Dermis blood vessel endothelial cell (primary cell): ENCODE results near the gene TAL2. TPM values are rescaled to one million over a fixed set of nuclear protein-coding genes. Genes with fewer than 3 reads are reported as not detected.
"Not testable (repeated sequence)": the region's sequence is repeated elsewhere in the genome, so short reads cannot be mapped to it uniquely, and the experiment has no call there.

Source experiments
- DNase-seq: peaks from one replicate; pipeline ENCODE4 v3.0.0; 2010
- total RNA-seq: library from RNA; depleted of rRNA; stranded (reverse); fragments of >200 nt; gene quantifications from 2 replicates; pipeline ENCODE4 v1.2.3, GENCODE V29; 2014

TAL2 gene
- total RNA-seq, 1 donor from 2014 or later: not detected

GRCh38 chr9:105676351-105676923 is 14.2 kb downstream of the TAL2 start:
- no peak for DNase-seq

GRCh38 chr9:105678163-105678562 is 15.9 kb downstream of the TAL2 start:
- no peak for DNase-seq

- DNase-seq: no peak
Measured at GRCh38 chr9:105678781-105679180, 16.5 kb downstream of the TAL2 start.

- DNase-seq: no peak
Measured at GRCh38 chr9:105679257-105680022, 17.2 kb downstream of the TAL2 start.

- no peak for DNase-seq
Measured at GRCh38 chr9:105681313-105681712, 19.1 kb downstream of the TAL2 start.

GRCh38 chr9:105681724-105682123 is 19.5 kb downstream of the TAL2 start:
- peak; percentile 10 for DNase-seq

- no peak for DNase-seq
Measured at GRCh38 chr9:105683688-105684275, 21.5 kb downstream of the TAL2 start.

GRCh38 chr9:105686936-105687335 is 24.7 kb downstream of the TAL2 start:
- DNase-seq: no peak

GRCh38 chr9:105690742-105691141 is 28.5 kb downstream of the TAL2 start:
- DNase-seq: peak; percentile 52

- DNase-seq: peak; percentile 44
Measured at GRCh38 chr9:105693435-105694189, 31.4 kb downstream of the TAL2 start.

- DNase-seq: peak; percentile 81
Measured at GRCh38 chr9:105694190-105694847, 32.1 kb downstream of the TAL2 start, which contains the start of gene TMEM38B. Gene TMEM38B (plus strand): TSS chr9:105694541. CDS start chr9:105694661, 120 bp downstream.

GRCh38 chr9:105694848-105695581 is 32.8 kb downstream of the TAL2 start:
- DNase-seq: peak; percentile 55

GRCh38 chr9:105696219-105696793 is 34.0 kb downstream of the TAL2 start:
- DNase-seq: no peak

GRCh38 chr9:105697871-105698270 is 35.6 kb downstream of the TAL2 start:
- no peak for DNase-seq

GRCh38 chr9:105698348-105698870 is 36.2 kb downstream of the TAL2 start:
- no peak for DNase-seq

GRCh38 chr9:105700668-105701067 is 38.4 kb downstream of the TAL2 start:
- peak; percentile 4 for DNase-seq

- no peak for DNase-seq
Measured at GRCh38 chr9:105701145-105701544, 38.9 kb downstream of the TAL2 start.

- DNase-seq: no peak
Measured at GRCh38 chr9:105702207-105702606, 40.0 kb downstream of the TAL2 start.

- DNase-seq: not testable (repeated sequence)
Measured at GRCh38 chr9:105703638-105704037, 41.4 kb downstream of the TAL2 start.

- DNase-seq: no peak
Measured at GRCh38 chr9:105706156-105706555, 43.9 kb downstream of the TAL2 start.

- DNase-seq: no peak
Measured at GRCh38 chr9:105708405-105708804, 46.1 kb downstream of the TAL2 start.
